Activated CD8-positive, alpha-beta memory T cell treated with anti-CD3 and anti-CD28 coated beads, Interleukin-2, amount 50 U/mL, for 24 hours (primary cell): ENCODE results near the gene MCM3AP.

Experiments
- DNase-seq: peaks from one replicate; pipeline ENCODE4 v3.0.0-alpha.2; 2020; ENCODE audit errors: extremely low read depth

MCM3AP gene

DNA sequence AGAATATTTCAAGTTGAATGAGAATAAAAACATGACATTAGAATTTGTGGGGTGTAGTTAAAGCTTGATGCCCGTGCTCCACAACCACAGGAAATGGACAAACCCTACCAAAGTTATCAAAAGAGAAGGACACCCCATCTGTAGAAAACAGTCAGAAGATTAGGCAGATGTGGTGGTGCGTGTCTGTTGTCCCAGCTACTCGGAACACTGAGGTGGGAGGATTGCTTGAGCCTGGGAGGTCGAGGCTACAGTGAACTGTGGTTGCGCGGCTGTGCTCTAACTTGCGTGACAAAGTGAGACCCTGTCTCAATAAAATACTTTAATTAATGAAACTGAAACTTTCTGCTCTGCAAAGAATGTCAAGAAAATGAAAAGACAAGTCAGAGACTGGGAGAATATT, 99.7 kb downstream of the MCM3AP start:
- no peak for DNase-seq
